Measurements from ENCODE around the gene STXBP6.
"Not testable (repeated sequence)": the region's sequence is repeated elsewhere in the genome, so short reads cannot be mapped to it uniquely, and the experiment has no call there.

Gene STXBP6

GRCh38 chr14:24966579-24966964 is 83.4 kb downstream of the STXBP6 start:
- H4K20me1 ChIP-seq (ENCODE audit: insufficient read depth, low read length), result no peaks in the 10 kb centered on the region
- H3K27ac ChIP-seq (ENCODE audit: low read length), result no peak overlapping the region
- no peak overlapping the region for H2AFZ ChIP-seq (ENCODE audit: low read depth, low read length)
- no peak overlapping the region for H3K9ac ChIP-seq (ENCODE audit: low read length)
- TF ChIP-seq EZH2phosphoT487 (IDR thresholded peaks at IDR 0.05; ENCODE audit: low read depth) (no peak), CTCF (IDR thresholded peaks at IDR 0.05; ENCODE audit: low read depth, low read length) (no peak)
- no peaks in the 10 kb centered on the region for H3K27me3 ChIP-seq (ENCODE audit: low read depth, low read length)
- H3K9me3 ChIP-seq (ENCODE audit: insufficient read depth, low read length), result no peaks in the 10 kb centered on the region
- H3K4me2 ChIP-seq (ENCODE audit: low read length), result no peak overlapping the region
- H3K4me1 ChIP-seq (ENCODE audit: low read length), result no peaks in the 10 kb centered on the region
- no peaks in the 10 kb centered on the region for H3K36me3 ChIP-seq (replicated peaks; ENCODE audit: low read depth, low read length)
- H3K4me3 ChIP-seq (ENCODE audit: low read length), result no peak overlapping the region
- H3K79me2 ChIP-seq (ENCODE audit: low read length), result no peaks in the 10 kb centered on the region

- Histone ChIP-seq H3K27me3 (ENCODE audit: low read depth, low read length) (no peaks in the 10 kb centered on the region), H3K9ac (ENCODE audit: low read length) (no peak overlapping the region), H3K27ac (ENCODE audit: low read length) (no peak overlapping the region), H4K20me1 (ENCODE audit: insufficient read depth, low read length) (no peaks in the 10 kb centered on the region), H3K36me3 (replicated peaks; ENCODE audit: low read depth, low read length) (no peaks in the 10 kb centered on the region), H3K9me3 (ENCODE audit: insufficient read depth, low read length) (no peaks in the 10 kb centered on the region), H3K4me1 (ENCODE audit: low read length) (no peaks in the 10 kb centered on the region), H3K4me2 (ENCODE audit: low read length) (no peak overlapping the region), H3K79me2 (ENCODE audit: low read length) (no peaks in the 10 kb centered on the region), H2AFZ (ENCODE audit: low read depth, low read length) (no peak overlapping the region), H3K4me3 (ENCODE audit: low read length) (no peak overlapping the region)
- TF ChIP-seq CTCF (IDR thresholded peaks at IDR 0.05; ENCODE audit: low read depth, low read length) (no peak), EZH2phosphoT487 (IDR thresholded peaks at IDR 0.05; ENCODE audit: low read depth) (no peak)
Observed at GRCh38 chr14:24965934-24966578, 83.9 kb downstream of the STXBP6 start.

GRCh38 chr14:24965578-24965933 is 84.4 kb downstream of the STXBP6 start:
- no peaks in the 10 kb centered on the region for H3K79me2 ChIP-seq (ENCODE audit: low read length)

GRCh38 chr14:24964591-24964990 is 85.4 kb downstream of the STXBP6 start:
- no peaks in the 10 kb centered on the region for H3K9me3 ChIP-seq (ENCODE audit: insufficient read depth, low read length)
- H3K27ac ChIP-seq (ENCODE audit: low read length), result no peak overlapping the region
- H3K36me3 ChIP-seq (replicated peaks; ENCODE audit: low read depth, low read length), result no peaks in the 10 kb centered on the region
- no peaks in the 10 kb centered on the region for H3K79me2 ChIP-seq (ENCODE audit: low read length)
- no peak overlapping the region for H3K9ac ChIP-seq (ENCODE audit: low read length)
- H3K4me3 ChIP-seq (ENCODE audit: low read length), result no peak overlapping the region
- peaks cover 6% of the 10 kb centered on the region for H3K4me1 ChIP-seq (ENCODE audit: low read length)
- no peak overlapping the region for H2AFZ ChIP-seq (ENCODE audit: low read depth, low read length)
- TF ChIP-seq EZH2phosphoT487 (IDR thresholded peaks at IDR 0.05; ENCODE audit: low read depth), result no peak
- no peaks in the 10 kb centered on the region for H4K20me1 ChIP-seq (ENCODE audit: insufficient read depth, low read length)
- no peaks in the 10 kb centered on the region for H3K27me3 ChIP-seq (ENCODE audit: low read depth, low read length)
- H3K4me2 ChIP-seq (ENCODE audit: low read length), result no peak overlapping the region

More at GRCh38 chr14:24965578-24965933, 84.4 kb downstream of the STXBP6 start:
- Histone ChIP-seq H3K4me3 (ENCODE audit: low read length) (no peak overlapping the region), H4K20me1 (ENCODE audit: insufficient read depth, low read length) (no peaks in the 10 kb centered on the region), H3K27ac (ENCODE audit: low read length) (no peak overlapping the region), H3K36me3 (replicated peaks; ENCODE audit: low read depth, low read length) (no peaks in the 10 kb centered on the region), H3K27me3 (ENCODE audit: low read depth, low read length) (no peaks in the 10 kb centered on the region), H3K4me2 (ENCODE audit: low read length) (no peak overlapping the region), H3K4me1 (ENCODE audit: low read length) (no peaks in the 10 kb centered on the region), H2AFZ (ENCODE audit: low read depth, low read length) (no peak overlapping the region), H3K9ac (ENCODE audit: low read length) (no peak overlapping the region), H3K9me3 (ENCODE audit: insufficient read depth, low read length) (no peaks in the 10 kb centered on the region)
- TF ChIP-seq EZH2phosphoT487 (IDR thresholded peaks at IDR 0.05; ENCODE audit: low read depth), result no peak

GRCh38 chr14:24964048-24964447 is 85.9 kb downstream of the STXBP6 start:
- Histone ChIP-seq H3K27ac (ENCODE audit: low read length) (no peak overlapping the region), H3K27me3 (ENCODE audit: low read depth, low read length) (no peaks in the 10 kb centered on the region), H3K4me2 (ENCODE audit: low read length) (no peak overlapping the region), H3K36me3 (replicated peaks; ENCODE audit: low read depth, low read length) (no peaks in the 10 kb centered on the region), H3K4me3 (ENCODE audit: low read length) (no peak overlapping the region), H3K9ac (ENCODE audit: low read length) (no peak overlapping the region), H2AFZ (ENCODE audit: low read depth, low read length) (no peak overlapping the region), H3K9me3 (ENCODE audit: insufficient read depth, low read length) (no peaks in the 10 kb centered on the region), H3K79me2 (ENCODE audit: low read length) (no peaks in the 10 kb centered on the region), H4K20me1 (ENCODE audit: insufficient read depth, low read length) (no peaks in the 10 kb centered on the region), H3K4me1 (ENCODE audit: low read length) (peaks cover 8% of the 10 kb centered on the region)
- no peak for TF ChIP-seq CTCF (IDR thresholded peaks at IDR 0.05; ENCODE audit: low read depth, low read length)
- no peak for TF ChIP-seq EZH2phosphoT487 (IDR thresholded peaks at IDR 0.05; ENCODE audit: low read depth)

GRCh38 chr14:24962118-24962517 is 87.8 kb downstream of the STXBP6 start:
- not testable (repeated sequence) for H3K9ac ChIP-seq (ENCODE audit: low read length); H3K27me3 ChIP-seq (ENCODE audit: low read depth, low read length); H4K20me1 ChIP-seq (ENCODE audit: insufficient read depth, low read length); H3K4me2 ChIP-seq (ENCODE audit: low read length); H2AFZ ChIP-seq (ENCODE audit: low read depth, low read length); H3K36me3 ChIP-seq (replicated peaks; ENCODE audit: low read depth, low read length); H3K4me1 ChIP-seq (ENCODE audit: low read length); H3K4me3 ChIP-seq (ENCODE audit: low read length); H3K79me2 ChIP-seq (ENCODE audit: low read length); H3K27ac ChIP-seq (ENCODE audit: low read length); H3K9me3 ChIP-seq (ENCODE audit: insufficient read depth, low read length)
